ENCODE data around the gene STK25. TPM values are rescaled to one million over a fixed set of nuclear protein-coding genes. Genes with fewer than 3 reads are reported as not detected.
"Not testable (repeated sequence)": the region's sequence is repeated elsewhere in the genome, so short reads cannot be mapped to it uniquely, and the experiment has no call there.

The STK25 gene
- total RNA-seq, 1 experiment from 2014 or later = 361 TPM

- DNase-seq (ENCODE audit: low read depth) = no peak
These were observed 32.0 kb upstream of the STK25 start for GRCh38 chr2:241540401-241540770.

GRCh38 chr2:241539616-241540374 is 31.4 kb upstream of the STK25 start:
- DNase-seq (ENCODE audit: low read depth) = no peak

DNA sequence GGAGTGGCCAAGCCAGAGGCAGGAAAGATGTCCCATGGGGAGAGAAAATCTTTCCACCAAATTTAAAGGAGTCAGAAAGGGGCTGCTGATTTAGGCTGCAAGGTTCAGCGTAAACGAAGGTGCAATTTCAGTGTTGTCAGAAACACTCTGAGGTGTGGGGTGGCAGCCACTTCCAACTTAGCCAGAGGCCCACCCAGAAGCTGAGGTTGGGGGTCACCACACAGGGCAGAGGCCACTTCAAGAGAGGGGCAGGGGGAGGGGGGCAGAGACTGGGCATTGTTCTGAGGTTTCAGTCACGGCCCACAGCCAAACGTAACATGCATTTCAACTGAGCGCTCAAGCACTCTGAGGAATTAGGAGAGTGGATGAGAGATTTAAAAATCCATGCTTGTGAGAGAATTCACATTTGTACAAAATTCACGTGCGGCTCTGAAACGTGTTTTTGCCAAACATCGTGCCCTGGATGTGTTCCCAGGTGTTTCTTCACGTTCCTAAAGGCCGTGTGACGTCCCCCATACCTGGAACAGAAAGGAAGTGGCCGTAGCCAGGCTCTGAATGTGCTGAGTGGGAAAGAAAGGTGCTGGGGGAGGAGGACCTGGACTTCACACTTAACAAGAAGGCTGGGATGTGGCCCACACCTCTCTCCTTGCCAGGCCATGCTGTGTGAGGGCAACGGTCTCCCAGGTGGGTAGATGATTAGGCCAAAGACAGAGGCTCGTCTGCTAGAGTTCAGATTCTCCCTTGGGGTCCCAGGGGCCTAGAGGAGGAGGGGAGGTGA is 30.6 kb upstream of the STK25 start:
- no peak for DNase-seq (ENCODE audit: low read depth)

- DNase-seq (ENCODE audit: low read depth) = no peak
These were observed 27.7 kb upstream of the STK25 start for GRCh38 chr2:241535871-241536655.

DNA sequence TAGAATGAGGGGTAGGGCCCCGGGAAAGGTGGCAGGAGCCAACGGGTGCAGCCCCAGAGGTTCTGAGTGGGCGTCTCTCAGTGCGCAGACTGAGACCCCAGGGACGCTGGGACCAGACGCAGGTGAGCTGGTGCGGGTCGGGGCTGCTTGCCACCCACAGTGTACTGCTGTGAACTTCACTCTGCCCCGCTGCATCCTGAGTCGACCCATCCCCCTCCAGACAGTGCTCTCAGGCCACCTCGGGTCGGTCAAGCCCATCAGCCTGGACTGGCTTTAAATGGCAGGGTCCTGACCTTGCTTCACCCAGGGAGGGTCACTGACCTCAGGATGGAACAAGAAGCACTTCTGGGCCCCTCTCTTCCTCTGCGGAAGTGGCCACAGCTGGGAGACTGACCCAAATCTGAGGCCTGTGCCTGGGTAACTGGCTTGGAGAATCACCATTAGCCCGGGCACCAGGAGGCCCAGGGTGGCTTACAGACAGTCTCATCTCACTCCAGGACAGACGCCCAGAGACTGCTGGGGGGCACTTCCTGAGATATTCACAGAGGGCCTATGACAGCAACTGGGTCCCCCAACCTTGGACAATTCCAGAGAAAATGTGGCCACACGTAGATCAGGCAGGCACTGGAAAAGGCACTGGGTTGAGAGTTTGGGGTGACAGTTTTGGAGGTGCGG is 26.5 kb upstream of the STK25 start:
- no peak for DNase-seq (ENCODE audit: low read depth)

DNA sequence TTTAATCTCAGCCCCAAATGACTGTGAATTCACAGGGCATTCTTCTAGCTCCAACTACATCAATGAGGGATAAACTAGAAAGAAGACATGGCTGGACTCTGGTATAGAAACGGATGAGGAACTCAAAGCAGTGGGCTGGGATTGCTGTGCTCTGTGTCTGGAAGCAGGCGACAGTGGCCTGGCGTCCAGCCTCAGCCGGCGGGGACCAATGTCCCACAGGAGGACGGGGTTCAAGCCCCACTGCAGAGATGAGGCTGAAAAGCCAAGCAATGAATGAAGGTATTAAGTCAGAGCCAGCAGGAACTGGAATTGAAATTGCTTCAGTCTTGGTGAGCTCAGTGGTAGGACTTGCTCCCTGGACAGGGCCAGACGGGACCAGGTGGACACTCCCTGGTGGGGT is 25.9 kb upstream of the STK25 start:
- no peak for DNase-seq (ENCODE audit: low read depth)

GRCh38 chr2:241532733-241533601 is 24.6 kb upstream of the STK25 start:
- DNase-seq (ENCODE audit: low read depth) = no peak

GRCh38 chr2:241532168-241532567 is 23.8 kb upstream of the STK25 start:
- DNase-seq (ENCODE audit: low read depth) = no peak

DNA sequence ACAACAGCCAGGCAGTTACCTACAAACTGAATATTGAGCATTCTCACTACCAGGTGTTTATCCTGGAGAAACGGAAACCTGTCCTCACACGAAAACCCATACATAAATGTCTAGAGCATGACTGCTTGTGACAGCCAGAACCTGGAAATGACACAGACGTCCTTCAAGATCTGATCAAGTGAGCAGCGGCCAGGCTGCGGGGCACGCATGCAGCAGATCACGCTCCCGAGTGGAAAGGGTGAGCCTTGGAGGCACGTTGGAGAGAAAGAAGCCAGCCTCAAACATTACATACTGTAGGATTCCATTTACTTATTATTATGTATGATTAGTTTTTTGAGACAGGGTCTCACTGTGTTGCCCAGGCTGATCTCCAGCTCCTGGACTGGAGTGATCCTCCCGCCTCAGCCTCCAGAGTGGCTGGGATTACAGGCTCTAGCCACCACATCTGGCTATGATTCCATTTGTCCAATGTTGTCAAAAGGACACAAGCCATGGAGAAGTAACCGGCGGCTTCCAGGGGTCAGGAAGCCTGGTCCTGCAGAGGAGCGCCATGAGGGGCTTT is 22.9 kb upstream of the STK25 start:
- no peak for DNase-seq (ENCODE audit: low read depth)

GRCh38 chr2:241530571-241530970 is 22.2 kb upstream of the STK25 start:
- no peak for DNase-seq (ENCODE audit: low read depth)

DNA sequence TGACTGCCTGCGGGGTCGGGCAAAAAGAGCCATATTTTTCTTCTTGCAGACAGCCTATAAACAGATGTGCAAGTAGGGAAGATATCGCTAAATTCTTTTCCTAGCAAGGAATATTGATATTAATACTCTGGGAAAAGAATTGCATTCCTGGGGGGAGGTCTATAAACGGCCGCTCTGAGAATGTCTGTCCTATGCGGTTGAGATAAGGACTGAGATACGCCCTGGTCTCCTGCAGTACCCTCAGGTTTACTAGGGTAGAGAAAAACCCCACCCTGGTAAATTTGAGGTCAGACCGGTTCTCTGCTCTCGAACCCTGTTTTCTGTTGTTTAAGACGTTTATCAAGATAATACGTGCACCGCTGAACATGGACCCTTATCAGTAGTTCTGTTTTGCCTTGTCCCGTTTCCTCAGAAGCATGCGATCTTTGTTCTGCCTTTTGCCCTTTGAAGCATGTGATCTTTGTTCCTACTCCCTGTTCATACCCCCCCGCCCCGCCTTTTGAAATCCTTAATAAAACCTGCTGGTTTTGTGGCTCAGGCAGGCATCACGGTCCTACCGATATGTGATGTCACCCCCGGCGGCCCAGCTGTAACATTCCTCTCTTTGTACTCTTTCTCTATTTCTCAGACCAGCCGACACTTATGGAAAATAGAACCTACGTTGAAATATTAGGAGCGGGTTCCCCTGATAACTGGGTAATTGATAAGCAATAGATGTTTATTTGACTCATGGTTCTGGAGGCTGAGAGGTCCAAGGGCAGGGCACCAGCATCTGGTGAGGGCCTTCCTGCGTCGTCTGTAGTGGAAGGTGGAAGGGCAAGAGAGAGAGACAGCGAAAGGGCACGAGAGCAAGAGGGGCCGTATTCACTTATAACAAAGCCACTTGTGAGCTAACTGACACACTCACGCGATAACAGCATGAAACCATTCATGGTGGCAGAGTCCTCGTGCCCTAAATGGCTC is 17.7 kb upstream of the STK25 start:
- DNase-seq (ENCODE audit: low read depth) = not testable (repeated sequence)

DNA sequence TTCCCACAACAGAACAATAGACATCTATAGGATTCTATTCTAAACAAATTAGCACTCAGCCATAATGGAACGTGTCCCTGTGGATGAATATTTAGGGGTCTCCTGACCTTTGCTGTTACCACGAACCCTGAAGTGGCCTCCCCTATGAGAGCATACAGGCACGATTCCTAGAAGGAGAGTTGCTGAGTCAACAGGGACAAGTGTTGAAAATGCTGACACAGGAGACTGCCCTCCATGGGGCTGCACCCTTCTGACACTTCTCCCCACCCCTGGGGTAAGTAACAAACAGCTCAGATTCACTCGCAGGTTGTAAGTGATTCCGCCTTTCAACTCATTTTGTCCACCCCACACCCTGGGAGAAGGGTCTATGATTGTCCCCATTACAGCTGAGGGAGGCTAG is 14.1 kb upstream of the STK25 start:
- DNase-seq (ENCODE audit: low read depth) = no peak

- DNase-seq (ENCODE audit: low read depth) = no peak
These were observed 11.3 kb upstream of the STK25 start for GRCh38 chr2:241519669-241520068.

DNA sequence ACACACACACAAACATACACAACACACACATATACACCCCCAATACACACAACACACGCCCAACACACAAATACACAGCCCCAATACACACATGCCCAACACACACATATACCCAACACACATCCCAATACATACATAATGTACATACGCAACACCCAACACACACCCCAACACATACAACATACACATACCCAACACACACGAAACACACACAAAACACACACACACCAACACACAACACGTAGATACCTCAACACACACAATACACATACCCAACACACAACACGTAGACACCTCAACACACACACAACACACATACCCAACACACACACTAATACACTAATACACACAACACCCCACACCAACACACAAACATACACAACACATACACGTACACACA is 8.9 kb upstream of the STK25 start:
- no peak for DNase-seq (ENCODE audit: low read depth)

DNA sequence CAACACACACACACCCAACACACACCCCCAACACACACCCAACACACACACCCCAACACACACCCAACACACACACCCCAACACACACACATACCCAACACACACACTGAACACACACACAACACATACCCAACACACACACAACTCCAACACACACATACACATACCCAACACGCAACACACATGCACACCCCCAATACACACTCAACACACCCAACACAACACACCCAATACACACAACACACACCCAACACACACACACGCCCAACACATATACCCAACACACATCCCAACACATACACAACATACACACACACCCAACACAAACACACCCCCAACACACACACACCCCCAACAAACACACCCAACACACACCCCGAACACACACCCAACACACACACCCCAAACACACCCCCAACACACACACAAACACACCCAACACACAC is 8.2 kb upstream of the STK25 start:
- no peak for DNase-seq (ENCODE audit: low read depth)

GRCh38 chr2:241514986-241515737 is 6.8 kb upstream of the STK25 start:
- DNase-seq (ENCODE audit: low read depth) = no peak

GRCh38 chr2:241514553-241514952 is 6.2 kb upstream of the STK25 start:
- DNase-seq (ENCODE audit: low read depth) = no peak

DNA sequence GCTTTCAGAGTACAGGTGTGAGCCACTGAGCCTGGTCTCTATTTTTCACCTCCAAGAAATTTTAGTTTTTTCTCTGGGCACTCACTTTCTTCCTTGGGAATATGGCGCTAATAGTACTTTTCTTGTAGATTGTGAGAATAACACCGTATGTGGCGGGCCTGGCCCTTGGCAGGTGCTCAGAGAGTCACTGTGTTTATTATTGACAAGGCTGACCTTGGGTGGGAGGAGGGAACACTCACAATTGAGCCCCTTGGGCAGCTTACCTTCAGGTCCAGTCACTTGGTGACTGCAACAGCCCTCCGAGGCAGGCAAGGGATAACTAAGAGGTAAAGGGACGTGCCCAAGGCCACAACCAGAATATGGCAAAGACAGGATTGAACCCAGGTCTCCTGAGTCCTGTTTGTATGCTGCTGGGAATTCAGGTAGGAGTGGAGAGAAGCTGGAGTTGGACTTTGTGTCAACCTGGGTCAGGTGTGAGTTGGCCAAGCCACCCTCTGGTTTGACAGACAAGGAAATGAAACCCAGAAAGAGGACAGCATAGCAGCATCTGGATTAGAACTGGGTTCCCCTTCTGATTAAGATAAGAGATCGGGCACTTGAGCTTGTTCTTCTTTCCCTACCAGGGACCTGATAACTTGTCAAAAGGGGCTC is 2.8 kb upstream of the STK25 start:
- DNase-seq (ENCODE audit: low read depth) = no peak
